SU-DHL-6 (cell line): Measurements from ENCODE around the gene MTCL1.

Experiments used
- H2AFZ ChIP-seq: fragments of 200-600 bp; sonication (generic); 2 replicates; pipeline ENCODE4 v1.6.1; 2014; ENCODE audit warnings: low read depth, mild to moderate bottlenecking, moderate library complexity, mixed read lengths, antibody characterized with exemption, low read length; ENCODE audit not compliant: severe bottlenecking
- H3F3A ChIP-seq: fragments of 200-600 bp; shearing (Covaris generic); 2 replicates; pipeline ENCODE4 v1.6.0; 2016; ENCODE audit warnings: antibody characterized with exemption, mild to moderate bottlenecking; ENCODE audit not compliant: insufficient read depth
- H3K27ac ChIP-seq: fragments of 200-600 bp; sonication (generic); 2 replicates; pipeline ENCODE4 v1.5.1; 2016; ENCODE audit warnings: low read depth, mild to moderate bottlenecking, low read length, moderate library complexity, mixed read lengths
- H3K27me3 ChIP-seq: fragments of 200-600 bp; sonication (generic), shearing (Covaris generic); 2 replicates; pipeline ENCODE4 v1.6.0; 2014; ENCODE audit warnings: mild to moderate bottlenecking, low read length
- H3K36me3 ChIP-seq: fragments of 200-600 bp; sonication (generic); 2 replicates; pipeline ENCODE4 v1.6.1; 2014; ENCODE audit warnings: mild to moderate bottlenecking, low read length, mixed read lengths
- H3K4me2 ChIP-seq: fragments of 300-600, 200-600 bp; shearing (Covaris generic), sonication (generic); 2 replicates; pipeline ENCODE4 v1.6.0; 2014; ENCODE audit warnings: low read length, low read depth, mild to moderate bottlenecking; ENCODE audit not compliant: poor library complexity, severe bottlenecking
- H3K4me3 ChIP-seq: fragments of 200-600 bp; sonication (generic); 2 replicates; pipeline ENCODE4 v1.5.1; 2014; ENCODE audit warnings: antibody characterized with exemption, low read length, mild to moderate bottlenecking, mixed read lengths; ENCODE audit not compliant: insufficient read depth, poor library complexity, severe bottlenecking
- H3K79me2 ChIP-seq: fragments of 200-600 bp; sonication (generic); 2 replicates; pipeline ENCODE4 v1.6.1; 2014; ENCODE audit warnings: mild to moderate bottlenecking, low read length, moderate library complexity; ENCODE audit not compliant: insufficient read depth
- H3K9ac ChIP-seq: fragments of 200-600 bp; sonication (generic); 2 replicates; pipeline ENCODE4 v1.7.0; 2014; ENCODE audit warnings: mild to moderate bottlenecking, low read length
- H3K9me2 ChIP-seq: fragments of 200-600 bp; sonication (generic); replicated peaks from 2 replicates; pipeline ENCODE4 v1.6.1; 2014; ENCODE audit warnings: low read length; ENCODE audit not compliant: insufficient read depth
- H3K9me3 ChIP-seq: fragments of 200-600 bp; sonication (generic); 2 replicates; pipeline ENCODE4 v1.6.1; 2014; ENCODE audit warnings: low read length, mixed read lengths; ENCODE audit not compliant: insufficient read depth
- H4K20me1 ChIP-seq: fragments of 200-600 bp; sonication (generic); 2 replicates; pipeline ENCODE4 v1.6.1; 2014; ENCODE audit warnings: low read depth, mild to moderate bottlenecking, antibody characterized with exemption, low read length, moderate library complexity, mixed read lengths
- CTCF ChIP-seq: fragments of 200-600 bp; sonication (generic); IDR thresholded peaks from one replicate; pipeline ENCODE4 v1.5.1; 2017; ENCODE audit warnings: antibody characterized with exemption, mild to moderate bottlenecking, low read length, moderate library complexity; ENCODE audit not compliant: insufficient read depth, poor library complexity, severe bottlenecking
- EZH2phosphoT487 ChIP-seq: fragments of 200-600 bp; sonication (generic), shearing (Covaris generic); conservative IDR thresholded peaks from 2 replicates; pipeline ENCODE4 v1.6.1; 2018; ENCODE audit warnings: mild to moderate bottlenecking, antibody characterized with exemption, low read length, moderate library complexity, mixed read lengths

Gene MTCL1

GRCh38 chr18:8830067-8831060 is 125.0 kb downstream of the MTCL1 start:
- no peaks in the 10 kb centered on the region for H3K9me3 ChIP-seq
- H2AFZ ChIP-seq, result no peak overlapping the region
- H4K20me1 ChIP-seq, result no peaks in the 10 kb centered on the region
- H3K4me3 ChIP-seq, result no peak overlapping the region
- no peaks in the 10 kb centered on the region for H3K9me2 ChIP-seq
- H3K27ac ChIP-seq, result no peak overlapping the region
- no peaks in the 10 kb centered on the region for H3K27me3 ChIP-seq
- no peaks in the 10 kb centered on the region for H3K79me2 ChIP-seq
- H3K36me3 ChIP-seq, result no peaks in the 10 kb centered on the region
- TF ChIP-seq CTCF (no peak), EZH2phosphoT487 (no peak)
- no peak overlapping the region for H3K4me2 ChIP-seq
- H3K9ac ChIP-seq, result no peak overlapping the region
- no peaks in the 10 kb centered on the region for H3F3A ChIP-seq

GRCh38 chr18:8831112-8831511 is 125.8 kb downstream of the MTCL1 start:
- Histone ChIP-seq H3K79me2 (no peaks in the 10 kb centered on the region), H3K9me2 (no peaks in the 10 kb centered on the region), H3K27ac (no peak overlapping the region), H3F3A (no peaks in the 10 kb centered on the region), H2AFZ (no peak overlapping the region), H3K9ac (no peak overlapping the region), H4K20me1 (no peaks in the 10 kb centered on the region), H3K27me3 (no peaks in the 10 kb centered on the region), H3K9me3 (no peaks in the 10 kb centered on the region), H3K4me3 (no peak overlapping the region), H3K36me3 (no peaks in the 10 kb centered on the region), H3K4me2 (no peak overlapping the region)
- TF ChIP-seq EZH2phosphoT487 (no peak), CTCF (no peak)

GRCh38 chr18:8831531-8831930 is 126.2 kb downstream of the MTCL1 start:
- H3K9me3 ChIP-seq, result no peaks in the 10 kb centered on the region
- no peak overlapping the region for H3K4me3 ChIP-seq
- no peak overlapping the region for H3K9ac ChIP-seq
- no peak overlapping the region for H3K27ac ChIP-seq
- no peaks in the 10 kb centered on the region for H3K9me2 ChIP-seq
- H2AFZ ChIP-seq, result no peak overlapping the region
- TF ChIP-seq CTCF, result no peak
- no peaks in the 10 kb centered on the region for H3K36me3 ChIP-seq
- no peaks in the 10 kb centered on the region for H4K20me1 ChIP-seq
- H3K79me2 ChIP-seq, result no peaks in the 10 kb centered on the region
- H3F3A ChIP-seq, result no peaks in the 10 kb centered on the region
- no peaks in the 10 kb centered on the region for H3K27me3 ChIP-seq
- H3K4me2 ChIP-seq, result no peak overlapping the region
